DND-41 (cell line): ENCODE results near the gene KCNQ5.

Source experiments
- EZH2 ChIP-seq: IDR thresholded peaks from 3 replicates; pipeline ENCODE4 v1.6.1; 2012; ENCODE audit warnings: borderline replicate concordance, low read depth, mild to moderate bottlenecking, moderate library complexity, low read length, inconsistent platforms; ENCODE audit not compliant: severe bottlenecking
- TF ChIP-seq, protein P1 (sequence below): IDR thresholded peaks from 2 replicates; pipeline ENCODE4 v1.5.1; 2012; ENCODE audit warnings: borderline replicate concordance, low read length, moderate library complexity, mild to moderate bottlenecking; ENCODE audit not compliant: poor library complexity, severe bottlenecking; ENCODE audit errors: extremely low read depth

DNA sequence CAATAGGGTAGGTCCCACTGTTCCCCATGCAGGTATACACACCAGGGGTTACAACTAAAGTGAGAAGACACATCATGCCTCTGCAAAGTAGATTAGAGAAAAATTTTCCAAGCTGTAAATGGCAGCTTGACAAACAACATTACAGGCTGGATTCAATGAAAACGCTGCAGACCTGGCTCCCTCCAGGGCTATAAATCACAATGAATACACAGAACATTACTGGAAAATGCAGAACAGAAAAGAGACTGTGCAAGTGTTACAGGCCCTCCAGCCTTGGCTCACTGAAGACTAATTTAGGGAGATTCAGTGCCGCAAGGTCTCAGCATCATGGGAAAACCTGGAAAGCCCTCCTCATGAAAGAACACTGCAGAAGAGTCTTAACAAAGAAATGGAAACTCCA lies 395.6 kb downstream of the KCNQ5 start:
- TF ChIP-seq, protein P1, sequence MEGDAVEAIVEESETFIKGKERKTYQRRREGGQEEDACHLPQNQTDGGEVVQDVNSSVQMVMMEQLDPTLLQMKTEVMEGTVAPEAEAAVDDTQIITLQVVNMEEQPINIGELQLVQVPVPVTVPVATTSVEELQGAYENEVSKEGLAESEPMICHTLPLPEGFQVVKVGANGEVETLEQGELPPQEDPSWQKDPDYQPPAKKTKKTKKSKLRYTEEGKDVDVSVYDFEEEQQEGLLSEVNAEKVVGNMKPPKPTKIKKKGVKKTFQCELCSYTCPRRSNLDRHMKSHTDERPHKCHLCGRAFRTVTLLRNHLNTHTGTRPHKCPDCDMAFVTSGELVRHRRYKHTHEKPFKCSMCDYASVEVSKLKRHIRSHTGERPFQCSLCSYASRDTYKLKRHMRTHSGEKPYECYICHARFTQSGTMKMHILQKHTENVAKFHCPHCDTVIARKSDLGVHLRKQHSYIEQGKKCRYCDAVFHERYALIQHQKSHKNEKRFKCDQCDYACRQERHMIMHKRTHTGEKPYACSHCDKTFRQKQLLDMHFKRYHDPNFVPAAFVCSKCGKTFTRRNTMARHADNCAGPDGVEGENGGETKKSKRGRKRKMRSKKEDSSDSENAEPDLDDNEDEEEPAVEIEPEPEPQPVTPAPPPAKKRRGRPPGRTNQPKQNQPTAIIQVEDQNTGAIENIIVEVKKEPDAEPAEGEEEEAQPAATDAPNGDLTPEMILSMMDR = no peak
- TF ChIP-seq EZH2 = no peak
